ENCODE results near the gene GPAT2.
"Not testable (repeated sequence)": the region's sequence is repeated elsewhere in the genome, so short reads cannot be mapped to it uniquely, and the experiment has no call there.

The GPAT2 gene, protein sequence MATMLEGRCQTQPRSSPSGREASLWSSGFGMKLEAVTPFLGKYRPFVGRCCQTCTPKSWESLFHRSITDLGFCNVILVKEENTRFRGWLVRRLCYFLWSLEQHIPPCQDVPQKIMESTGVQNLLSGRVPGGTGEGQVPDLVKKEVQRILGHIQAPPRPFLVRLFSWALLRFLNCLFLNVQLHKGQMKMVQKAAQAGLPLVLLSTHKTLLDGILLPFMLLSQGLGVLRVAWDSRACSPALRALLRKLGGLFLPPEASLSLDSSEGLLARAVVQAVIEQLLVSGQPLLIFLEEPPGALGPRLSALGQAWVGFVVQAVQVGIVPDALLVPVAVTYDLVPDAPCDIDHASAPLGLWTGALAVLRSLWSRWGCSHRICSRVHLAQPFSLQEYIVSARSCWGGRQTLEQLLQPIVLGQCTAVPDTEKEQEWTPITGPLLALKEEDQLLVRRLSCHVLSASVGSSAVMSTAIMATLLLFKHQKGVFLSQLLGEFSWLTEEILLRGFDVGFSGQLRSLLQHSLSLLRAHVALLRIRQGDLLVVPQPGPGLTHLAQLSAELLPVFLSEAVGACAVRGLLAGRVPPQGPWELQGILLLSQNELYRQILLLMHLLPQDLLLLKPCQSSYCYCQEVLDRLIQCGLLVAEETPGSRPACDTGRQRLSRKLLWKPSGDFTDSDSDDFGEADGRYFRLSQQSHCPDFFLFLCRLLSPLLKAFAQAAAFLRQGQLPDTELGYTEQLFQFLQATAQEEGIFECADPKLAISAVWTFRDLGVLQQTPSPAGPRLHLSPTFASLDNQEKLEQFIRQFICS

DNA sequence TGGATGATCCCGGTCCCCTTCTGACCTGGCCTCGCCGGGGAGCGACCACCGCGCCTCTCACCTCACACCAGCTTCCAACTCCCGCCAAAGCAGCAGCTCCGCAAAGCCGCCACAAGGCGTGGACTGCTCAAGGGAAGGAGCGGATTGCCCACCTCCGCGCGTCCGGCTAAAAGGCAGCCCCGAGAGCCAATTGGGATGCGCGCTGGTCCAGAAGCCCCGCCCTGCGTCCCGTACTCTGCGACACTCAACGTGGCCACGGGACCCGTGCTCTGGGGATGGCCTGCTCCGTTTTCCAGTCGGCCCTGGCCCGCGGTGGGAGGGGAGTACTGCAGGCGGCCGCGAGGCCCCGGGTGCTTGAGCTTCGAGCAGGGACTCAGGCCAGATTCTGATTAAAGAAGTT lies at the start of gene GPAT2:
TSS of gene GPAT2 (minus strand) at position 125 of the 400 bp plus-strand sequence. CDS start 2,557 bp downstream, outside the sequence.
- DNase-seq = not testable (repeated sequence)

DNA sequence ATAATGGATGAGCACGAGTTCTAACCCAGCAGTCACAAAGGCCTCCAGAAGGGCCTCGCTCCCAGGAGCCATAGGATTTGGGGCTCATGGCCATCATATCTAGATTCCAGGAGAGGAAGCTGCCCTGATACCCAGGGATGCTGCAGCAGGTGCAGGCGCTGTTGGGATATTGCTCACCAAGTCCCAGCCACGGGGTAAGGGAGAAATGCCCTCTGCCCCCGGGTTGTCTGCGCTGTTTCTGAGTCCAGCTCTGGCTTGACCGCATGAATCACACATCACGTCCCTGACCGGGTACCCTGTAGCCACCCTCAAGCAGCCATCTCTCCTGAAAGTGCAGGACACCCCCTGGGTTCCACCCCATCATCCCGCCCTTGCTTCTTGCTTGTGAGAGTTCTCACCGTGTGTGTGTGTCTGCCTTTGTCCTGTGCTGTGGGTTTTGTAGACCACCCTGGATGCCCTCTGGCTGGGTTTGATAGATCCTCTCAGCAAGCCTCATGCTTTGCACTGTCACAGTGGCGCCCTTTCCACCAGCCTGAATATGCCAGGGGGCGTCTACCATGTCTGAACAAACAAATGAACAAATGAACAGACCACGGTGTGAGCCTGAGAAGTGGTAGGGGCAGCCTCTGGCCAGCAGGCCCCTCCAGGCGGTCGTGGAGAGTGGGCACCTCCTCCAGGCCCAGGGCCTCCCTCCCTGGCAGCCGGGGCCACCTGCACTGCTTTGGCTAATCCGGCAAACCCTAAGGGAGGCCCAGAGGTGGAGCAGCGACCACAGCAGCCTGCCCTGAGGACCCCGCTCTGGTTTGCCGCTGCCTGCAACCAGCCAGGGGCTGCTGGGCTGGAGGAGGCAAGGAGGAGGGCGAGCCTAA lies 49.5 kb upstream of the GPAT2 start:
- no peak for DNase-seq

DNA sequence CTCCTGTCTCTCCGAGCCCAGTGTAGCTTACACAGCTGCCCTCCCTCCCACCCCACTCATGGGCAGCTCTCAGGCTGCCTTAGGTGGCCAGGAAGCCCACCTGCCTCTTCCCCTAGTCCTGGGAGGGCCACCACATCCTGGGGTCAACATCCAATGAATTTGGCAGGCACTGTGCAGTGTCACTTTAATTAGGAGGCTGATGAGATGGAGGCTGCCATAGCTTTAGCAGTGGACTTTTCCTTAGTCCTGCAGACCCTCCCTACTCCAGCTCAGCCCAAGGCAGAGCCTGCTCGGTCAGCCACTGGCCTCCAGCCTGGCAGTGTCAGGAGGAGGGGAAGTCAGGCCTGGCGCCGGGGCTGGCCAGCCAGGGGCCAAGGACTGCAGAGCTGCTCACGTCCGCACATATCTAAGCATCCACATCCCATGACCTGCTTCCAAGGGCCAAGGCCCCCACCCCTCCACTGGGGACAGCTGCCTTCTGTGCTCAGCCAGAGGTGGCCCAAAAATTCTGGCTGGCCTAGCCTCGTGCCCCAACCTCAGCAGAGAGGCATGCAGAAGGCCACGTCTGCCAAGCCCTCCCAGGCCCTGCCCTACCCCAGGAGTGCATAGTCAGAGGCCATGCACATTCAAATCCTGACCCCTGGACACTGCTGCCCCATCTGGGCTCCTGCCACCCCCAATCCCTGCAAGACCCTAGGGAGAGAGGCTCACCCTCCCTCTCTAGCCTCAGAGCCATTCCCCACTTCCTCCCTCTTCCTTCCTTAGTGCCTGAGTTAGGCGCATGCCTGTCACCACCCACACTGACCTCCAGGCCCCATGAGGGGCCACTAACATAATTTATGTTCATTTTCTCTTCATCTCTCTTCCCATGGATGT lies 48.6 kb upstream of the GPAT2 start:
- no peak for DNase-seq

- no peak for DNase-seq
Observed at GRCh38 chr2:96082211-96083063, 47.7 kb upstream of the GPAT2 start.

DNA sequence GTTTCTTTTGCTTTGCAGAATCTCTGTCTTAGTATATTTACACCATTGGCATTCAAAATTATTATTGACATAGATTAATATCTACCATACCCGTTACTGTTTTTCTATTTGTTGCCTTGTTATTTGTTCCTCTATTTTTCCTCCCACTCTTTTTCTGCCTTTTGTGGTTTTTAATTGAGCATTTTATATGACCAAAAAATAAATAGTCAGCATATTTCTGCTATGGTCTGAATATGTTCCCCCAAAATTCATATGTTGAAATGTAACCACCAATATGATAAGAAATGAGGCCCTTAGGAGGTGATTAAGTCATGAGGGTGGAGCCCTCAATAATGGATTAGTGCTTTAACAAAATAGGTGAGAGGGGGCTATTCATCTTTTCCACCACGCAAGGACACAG lies 46.3 kb upstream of the GPAT2 start:
- DNase-seq = no peak

GRCh38 chr2:96075199-96075771 lies 40.6 kb upstream of the GPAT2 start:
- DNase-seq = no peak

DNA sequence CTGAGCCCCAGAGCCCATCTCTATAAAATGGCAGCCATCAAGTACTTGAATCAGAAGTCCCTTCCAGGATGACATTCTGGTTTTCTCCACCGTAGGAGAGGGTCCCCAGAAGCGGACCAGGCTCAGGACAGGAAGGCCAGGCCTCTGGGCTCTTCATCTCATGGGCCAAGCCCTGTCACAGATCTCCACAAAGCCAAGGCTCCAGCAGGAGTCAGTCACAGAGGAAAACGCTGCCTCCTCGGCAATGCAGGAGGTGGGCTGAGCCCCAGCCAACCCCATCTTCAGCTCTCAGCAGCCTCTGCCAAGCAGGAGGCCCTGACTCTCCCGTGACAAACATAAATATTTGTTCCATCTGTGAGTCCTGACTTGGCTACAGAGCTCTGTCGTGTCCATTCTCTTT lies 39.4 kb upstream of the GPAT2 start:
- DNase-seq = no peak

DNA sequence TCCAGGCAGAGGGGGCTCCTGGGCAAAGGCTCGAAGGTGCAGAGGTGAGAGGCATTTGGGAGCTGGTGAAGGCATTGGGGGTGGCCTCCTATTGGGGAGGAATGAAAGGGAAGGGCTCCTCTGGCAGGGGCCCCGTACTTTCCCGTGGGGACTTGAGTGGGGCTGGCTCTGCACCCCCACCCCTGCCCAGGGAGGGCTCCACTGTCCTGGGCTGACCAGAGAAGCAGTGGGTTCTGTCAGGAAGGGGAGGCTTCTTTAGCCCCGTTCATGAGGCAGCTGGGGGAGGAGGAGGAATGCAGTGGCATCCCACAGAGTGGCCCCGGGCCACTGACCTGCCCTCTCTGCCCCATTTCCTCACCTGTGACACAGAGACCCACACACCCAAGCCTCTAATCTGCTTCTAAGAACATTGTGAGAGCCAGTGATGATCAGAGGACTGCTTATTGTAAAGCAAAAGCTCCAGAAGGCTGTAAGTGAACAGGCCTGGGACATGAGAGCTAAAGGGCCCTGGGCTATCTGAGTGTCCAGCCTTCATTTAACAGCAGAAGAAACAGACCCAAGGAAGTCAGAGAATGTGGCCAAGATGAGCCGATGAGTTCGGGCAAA lies 38.6 kb upstream of the GPAT2 start:
- DNase-seq = no peak

GRCh38 chr2:96072746-96073145 lies 38.0 kb upstream of the GPAT2 start:
- no peak for DNase-seq

DNA sequence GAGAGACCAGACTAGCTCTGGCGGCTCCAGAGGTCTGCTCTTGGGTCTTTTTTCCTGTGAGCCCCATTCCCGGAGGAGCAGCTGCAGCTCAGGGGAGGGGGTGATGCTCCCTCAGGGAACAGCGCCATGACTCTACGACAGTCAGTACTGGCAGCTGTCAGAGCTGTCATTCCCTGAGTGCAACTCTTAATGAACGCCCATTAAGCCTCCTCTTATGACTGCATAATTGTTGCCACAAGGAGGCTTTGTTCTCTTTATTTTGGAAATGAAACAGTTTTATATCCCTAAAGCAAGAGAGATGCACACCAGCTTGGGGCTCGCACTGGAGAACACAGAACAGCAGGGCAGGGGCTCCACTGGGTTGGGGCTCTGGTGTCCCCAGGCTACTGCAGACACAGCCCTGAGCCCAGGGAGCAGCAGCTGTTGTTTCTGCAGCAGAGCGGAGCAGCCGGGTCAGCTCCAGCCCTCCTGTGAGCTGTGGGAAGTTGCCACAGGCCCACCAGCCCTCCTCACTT lies 37.3 kb upstream of the GPAT2 start:
- DNase-seq = peak; percentile 23

DNA sequence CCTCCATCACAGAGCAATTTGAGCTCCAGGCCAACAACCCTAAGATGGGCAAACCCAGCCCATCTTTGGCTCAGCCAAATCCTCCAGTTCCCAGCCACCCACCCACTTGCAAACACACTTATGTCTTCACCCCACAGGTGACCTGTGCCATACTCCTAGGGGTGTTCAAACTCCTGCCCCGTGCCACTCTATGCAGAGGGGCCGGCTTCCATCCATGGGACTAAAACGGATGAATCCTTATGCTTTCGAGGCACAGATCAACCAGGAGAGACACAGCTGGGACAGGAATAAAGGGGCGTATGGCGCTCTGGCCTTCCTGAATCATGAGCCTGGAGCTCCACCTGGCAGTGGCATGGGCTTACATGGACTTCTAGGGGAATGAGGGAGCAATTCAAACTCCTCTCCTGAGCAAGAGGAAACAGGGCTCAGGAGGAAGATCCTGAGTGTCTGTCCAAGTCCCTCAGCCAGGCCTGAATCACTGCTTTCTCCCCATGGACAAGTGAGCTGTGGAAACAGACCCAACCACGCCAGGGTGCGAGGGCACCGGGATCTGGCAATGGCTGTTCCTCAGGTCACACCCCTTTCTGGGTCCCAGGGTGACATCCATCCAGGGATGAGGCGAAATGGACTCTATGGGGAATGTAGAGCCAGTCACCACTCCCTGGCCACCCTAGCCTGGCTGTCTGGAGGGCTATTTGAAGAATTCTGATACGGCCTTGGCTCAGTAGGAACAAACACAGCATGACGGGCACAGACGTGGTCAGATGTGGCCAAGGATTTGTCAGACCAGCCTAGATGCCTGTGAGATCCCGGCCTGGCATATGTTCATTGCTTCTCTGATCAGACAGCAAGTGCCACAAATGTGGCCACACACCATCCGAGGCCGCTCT lies 36.6 kb upstream of the GPAT2 start:
- not testable (repeated sequence) for DNase-seq

GRCh38 chr2:96070351-96070750 lies 35.6 kb upstream of the GPAT2 start:
- DNase-seq = not testable (repeated sequence)

DNA sequence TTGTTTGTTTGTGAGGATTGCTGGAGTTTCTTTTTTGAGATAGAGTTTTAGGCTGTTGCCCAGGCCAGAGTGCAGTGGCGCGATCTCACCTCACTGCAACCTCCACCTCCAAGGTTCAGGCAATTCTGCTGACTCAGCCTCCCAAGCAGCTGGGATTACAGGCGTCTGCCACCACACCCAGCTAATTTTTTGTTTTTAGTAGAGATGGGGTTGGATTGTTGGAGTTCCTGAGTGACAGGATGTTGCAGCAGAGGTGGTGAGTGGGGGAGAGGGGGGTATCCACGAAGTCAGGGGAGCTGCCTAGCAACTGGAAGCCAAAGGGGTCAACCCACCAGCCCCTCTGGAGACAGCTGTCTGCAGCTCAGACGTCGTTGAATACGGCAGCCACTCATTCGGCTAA lies 35.2 kb upstream of the GPAT2 start:
- not testable (repeated sequence) for DNase-seq

DNA sequence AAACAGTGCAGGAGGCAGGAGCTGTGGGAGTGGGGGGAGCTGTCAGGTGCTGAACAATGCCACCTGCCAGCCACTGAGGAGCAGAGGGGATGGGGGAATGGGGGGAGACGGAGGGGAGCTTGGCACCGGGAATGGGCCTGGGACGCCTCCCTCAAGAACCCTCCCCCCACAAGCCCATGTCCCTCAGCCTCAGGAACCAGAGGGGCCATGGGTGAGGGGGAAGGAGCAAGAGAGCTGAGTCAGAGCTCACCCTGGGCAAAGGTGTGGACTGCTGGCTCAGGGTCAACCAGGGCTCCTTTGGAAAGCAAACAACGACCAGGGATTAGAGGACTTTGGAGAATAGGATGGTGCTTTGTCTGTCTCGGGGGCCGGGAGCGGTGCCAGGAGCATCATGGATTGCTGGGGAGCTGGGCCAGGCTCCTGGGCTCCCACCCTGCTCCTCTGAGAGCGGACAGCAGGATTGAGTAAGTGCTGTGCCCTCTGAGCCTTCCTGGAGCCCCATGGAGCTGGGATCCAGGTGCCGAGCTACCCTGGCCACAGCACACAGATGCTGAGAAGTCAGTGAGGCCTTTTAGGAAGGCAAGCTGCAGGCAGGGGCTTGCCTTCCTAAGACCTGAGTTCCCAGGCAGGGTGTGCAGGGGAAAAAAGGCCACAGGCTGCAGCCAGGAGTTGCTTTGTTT lies 33.3 kb upstream of the GPAT2 start:
- peak; percentile 93 for DNase-seq

GRCh38 chr2:96067098-96067660 lies 32.5 kb upstream of the GPAT2 start:
- DNase-seq = not testable (repeated sequence)

GRCh38 chr2:96066511-96066910 lies 31.8 kb upstream of the GPAT2 start:
- DNase-seq = not testable (repeated sequence)

- not testable (repeated sequence) for DNase-seq
Observed at GRCh38 chr2:96065954-96066353, 31.2 kb upstream of the GPAT2 start.

DNA sequence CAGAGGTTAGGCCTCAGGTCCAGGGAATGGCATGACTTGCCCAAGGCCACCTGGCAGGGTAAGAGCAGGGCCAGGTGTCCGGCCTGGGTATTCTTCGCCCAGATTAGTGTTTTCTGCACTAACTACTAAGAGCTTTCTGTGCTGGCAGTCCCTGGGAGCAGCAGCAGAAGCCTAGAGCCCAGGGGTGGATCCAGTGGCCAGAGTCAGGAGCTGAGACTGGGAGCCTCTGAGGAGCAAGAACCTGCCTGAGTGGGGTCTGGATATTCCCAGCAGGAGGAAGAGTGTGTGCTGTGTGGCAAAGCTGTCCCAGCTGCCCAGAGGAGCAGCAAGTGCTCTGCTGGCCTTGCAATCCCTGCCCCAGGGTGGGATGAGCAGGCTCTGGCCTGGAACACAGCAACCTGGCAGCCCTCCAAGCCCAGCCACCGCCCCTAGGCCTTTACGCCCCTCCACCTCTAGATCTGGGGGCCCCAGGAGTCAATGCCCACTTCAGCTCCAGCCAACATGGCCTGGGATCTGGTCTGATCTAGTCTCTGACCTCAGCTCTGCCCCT lies 30.7 kb upstream of the GPAT2 start:
- DNase-seq = no peak
